IMR-90 (cell line): Measurements from ENCODE around the gene ITPR2. TPM values are rescaled to one million over a fixed set of nuclear protein-coding genes. Genes with fewer than 3 reads are reported as not detected.

Experiments used
- ATAC-seq: fragments of 200-7000 bp; cut with Tn5 transposase; 2 replicates; pipeline ENCODE4 v1.9.1; 2020; ENCODE audit warnings: low read depth, mild to moderate bottlenecking, moderate library complexity
- BruUV-seq: library from RNA; stranded (reverse); fragments of 400-500 nt; replicated peaks from 2 replicates; lab custom pipeline; 2021; lab: Mats Ljungman, UMichigan
- CTCF ChIA-PET: fragments of 300-600 bp; formaldehyde crosslinking; extraction: SDS; loops from one replicate; lab custom pipeline; 2021; ENCODE audit warnings: antibody characterized with exemption; lab: Yijun Ruan, JAX
- POLR2A ChIA-PET: fragments of 300-600 bp; sonication (Branson Sonifier 250); formaldehyde crosslinking; loops from one replicate; lab custom pipeline; 2022; ENCODE audit warnings: antibody characterized with exemption; ENCODE audit not compliant: unreplicated experiment; lab: Charles Lee
- DNase-seq: peaks from one replicate; pipeline ENCODE4 v3.0.0; 2013
- H2AFZ ChIP-seq: replicated peaks from 2 replicates; pipeline ENCODE3; 2013; ENCODE audit warnings: low read length, mild to moderate bottlenecking; ENCODE audit not compliant: poor library complexity
- H2AK5ac ChIP-seq: 2 replicates; pipeline ENCODE4 v1.6.1; 2013; ENCODE audit warnings: low read depth, low read length, inconsistent platforms
- H2AK9ac ChIP-seq: replicated peaks from 2 replicates; pipeline ENCODE3; 2013; ENCODE audit warnings: mild to moderate bottlenecking, low read depth, low read length, moderate library complexity; ENCODE audit not compliant: poor library complexity
- H2BK120ac ChIP-seq: 2 replicates; pipeline ENCODE4 v1.6.1; 2013; ENCODE audit warnings: low read depth, low read length, inconsistent platforms
- H2BK15ac ChIP-seq: 3 replicates; pipeline ENCODE4 v1.6.1; 2013; ENCODE audit warnings: low read depth, low read length, inconsistent platforms
- H2BK20ac ChIP-seq: 2 replicates; pipeline ENCODE4 v1.6.1; 2013; ENCODE audit warnings: low read depth, mild to moderate bottlenecking, inconsistent platforms, low read length, moderate library complexity
- H2BK5ac ChIP-seq: 2 replicates; pipeline ENCODE4 v1.6.1; 2013; ENCODE audit warnings: mild to moderate bottlenecking, low read depth, low read length, inconsistent platforms; ENCODE audit not compliant: poor library complexity, severe bottlenecking
- H3K14ac ChIP-seq: replicated peaks from 2 replicates; pipeline ENCODE4 v1.6.1; 2013; ENCODE audit warnings: low read depth, low read length, inconsistent platforms
- H3K18ac ChIP-seq: 2 replicates; pipeline ENCODE4 v1.6.1; 2013; ENCODE audit warnings: low read depth, low read length, control low read depth
- H3K23ac ChIP-seq: 2 replicates; pipeline ENCODE4 v1.6.1; 2013; ENCODE audit warnings: low read depth, low read length, inconsistent platforms
- H3K27ac ChIP-seq: 2 replicates; pipeline ENCODE4 v1.5.1; 2013; ENCODE audit warnings: mild to moderate bottlenecking, control low read depth, low read length; ENCODE audit not compliant: insufficient read depth
- H3K27me3 ChIP-seq: 2 replicates; pipeline ENCODE4 v1.6.1; 2013; ENCODE audit warnings: low read length; ENCODE audit not compliant: control insufficient read depth, insufficient read depth
- H3K36me3 ChIP-seq: 2 replicates; pipeline ENCODE4 v1.6.1; 2013; ENCODE audit warnings: low read length, mixed read lengths; ENCODE audit not compliant: control insufficient read depth, insufficient read depth
- H3K4ac ChIP-seq: 2 replicates; pipeline ENCODE4 v1.6.1; 2013; ENCODE audit warnings: low read depth, low read length, inconsistent platforms
- H3K4me1 ChIP-seq: 2 replicates; pipeline ENCODE4 v1.6.1; 2013; ENCODE audit warnings: low read length, mixed read lengths; ENCODE audit not compliant: control insufficient read depth, insufficient read depth
- H3K4me2 ChIP-seq: 2 replicates; pipeline ENCODE4 v1.6.1; 2013; ENCODE audit warnings: low read depth, mild to moderate bottlenecking, control low read depth, low read length, moderate library complexity
- H3K4me3 ChIP-seq: 2 replicates; pipeline ENCODE4 v1.5.1; 2013; ENCODE audit warnings: low read depth, mild to moderate bottlenecking, control low read depth, low read length, moderate library complexity; ENCODE audit not compliant: insufficient read depth
- H3K56ac ChIP-seq: 2 replicates; pipeline ENCODE4 v1.6.1; 2013; ENCODE audit warnings: low read length, inconsistent platforms; ENCODE audit not compliant: insufficient read depth; ENCODE audit errors: extremely low read depth
- H3K79me1 ChIP-seq, 2 experiments: 2 replicates each; pipeline ENCODE4 v1.6.1; 2013; ENCODE audit warnings: low read length in 2 of 2, inconsistent platforms in 1 of 2, low read depth in 1 of 2
- H3K9ac ChIP-seq: 2 replicates; pipeline ENCODE4 v1.6.1; 2013; ENCODE audit warnings: low read depth, low read length, control low read depth
- H3K9me1 ChIP-seq: 2 replicates; pipeline ENCODE4 v1.6.1; 2013; ENCODE audit warnings: low read length, inconsistent platforms; ENCODE audit not compliant: insufficient read depth
- H3K9me3 ChIP-seq: 2 replicates; pipeline ENCODE4 v1.6.1; 2013; ENCODE audit warnings: low read length; ENCODE audit not compliant: control insufficient read depth, insufficient read depth
- H4K20me1 ChIP-seq: 2 replicates; pipeline ENCODE4 v1.6.1; 2013; ENCODE audit warnings: low read length, inconsistent platforms; ENCODE audit not compliant: insufficient read depth
- H4K5ac ChIP-seq: 2 replicates; pipeline ENCODE4 v1.6.1; 2013; ENCODE audit warnings: mild to moderate bottlenecking, low read depth, low read length, control low read depth
- H4K8ac ChIP-seq, 2 experiments: 2 replicates each; pipeline ENCODE4 v1.6.1; 2013; ENCODE audit warnings: low read depth in 2 of 2, low read length in 2 of 2, control low read depth in 1 of 2, inconsistent platforms in 1 of 2
- H4K91ac ChIP-seq: 2 replicates; pipeline ENCODE4 v1.6.1; 2013; ENCODE audit warnings: low read depth, low read length, inconsistent platforms; ENCODE audit not compliant: insufficient read depth
- BHLHE40 ChIP-seq: fragments of 150-350 bp; IDR thresholded peaks from 2 replicates; pipeline ENCODE4 v1.6.1; 2016; ENCODE audit warnings: mild to moderate bottlenecking, low read depth, low read length
- CEBPB ChIP-seq: IDR thresholded peaks from 2 replicates; pipeline ENCODE4 v1.6.1; 2012; ENCODE audit warnings: low read depth, low read length, improper control_type of control experiment
- ELK1 ChIP-seq: fragments of 150-350 bp; IDR thresholded peaks from 2 replicates; pipeline ENCODE4 v1.6.1; 2016; ENCODE audit warnings: low read depth, mild to moderate bottlenecking, low read length, moderate library complexity, borderline replicate concordance
- FOS ChIP-seq: fragments of 150-350 bp; IDR thresholded peaks from 2 replicates; pipeline ENCODE4 v1.6.1; 2016; ENCODE audit warnings: low read depth, low read length
- MAFK ChIP-seq: IDR thresholded peaks from 2 replicates; pipeline ENCODE4 v1.6.1; 2012; ENCODE audit warnings: low read depth, low read length, improper control_type of control experiment
- NFE2L2 ChIP-seq: fragments of 150-350 bp; IDR thresholded peaks from 2 replicates; pipeline ENCODE4 v1.6.1; 2016; ENCODE audit warnings: low read depth, mild to moderate bottlenecking, low read length
- WGBS, 2 experiments: methylation state at CpG; one replicate each; pipeline versions ENCODE4 v1.1.5 to v1.1.7; 2013; ENCODE audit warnings: missing lambda C conversion rate in 2 of 2; ENCODE audit not compliant: insufficient read length in 1 of 2; ENCODE audit errors: extremely low coverage in 2 of 2; 5-methylcytosine and 5-hydroxymethylcytosine counted together
- dilution Hi-C: fragments of 300-500 bp; cut with HindIII; formaldehyde crosslinking; loops from one replicate; pipeline ENCODE4 v1.14.3; 2018; ENCODE audit warnings: low sequenced_read_pairs; ENCODE audit not compliant: unreplicated experiment
- in situ Hi-C: fragments of 300-500 bp; cut with MboI; formaldehyde crosslinking; loops from 3 replicates; pipeline ENCODE4 v1.14.3; 2019; ENCODE audit warnings: low sequenced_read_pairs, inconsistent platforms, mixed read lengths
- intact Hi-C: fragments of 100-400 bp; cut with micrococcal nuclease; formaldehyde crosslinking; loops from 2 replicates; pipeline ENCODE4 v1.10.0; 2022
- polyA plus RNA-seq, 3 experiments: library from polyadenylated mRNA; depleted of rRNA; stranded (reverse); fragments of >200 nt; gene quantifications; 2 replicates each; pipeline ENCODE4 v1.2.3, GENCODE V29; 2012; ENCODE audit warnings: low replicate concordance in 1 of 3
- total RNA-seq: library from RNA; depleted of rRNA; stranded (reverse); fragments of >200 nt; gene quantifications from 2 replicates; pipeline ENCODE4 v1.2.3, GENCODE V29; 2012

ITPR2 gene
- total and polyA plus RNA-seq, 2 of the 4 experiments (the other 2 are of a cell fraction), result 1.2 to 9.0 TPM

- Histone ChIP-seq H3K27me3 (no peaks in the 10 kb centered on the region), H3K36me3 (no peaks in the 10 kb centered on the region), H3K18ac (no peak overlapping the region), H2BK5ac (no peak overlapping the region), H3K9ac (no peak overlapping the region), H3K9me3 (no peaks in the 10 kb centered on the region), H4K5ac (no peak overlapping the region), H3K27ac (no peak overlapping the region), H3K4me2 (no peak overlapping the region), H2BK120ac (no peak overlapping the region), H3K56ac (no peak overlapping the region), H3K4ac (no peak overlapping the region), H3K23ac (no peak overlapping the region), H3K14ac (0 out of 2 replicates have a peak overlapping the region, but pooled peaks have one; percentile 25), H3K9me1 (no peaks in the 10 kb centered on the region), H4K91ac (no peak overlapping the region), H3K4me1 (no peaks in the 10 kb centered on the region), H3K4me3 (no peak overlapping the region), H2BK20ac (no peak overlapping the region), H3K79me1 (no peaks in the 10 kb centered on the region), H4K20me1 (no peaks in the 10 kb centered on the region), H4K8ac (no peak overlapping the region), H2BK15ac (no peak overlapping the region), H2AK5ac (no peak overlapping the region), H2AFZ (no peak overlapping the region), H2AK9ac (no peak overlapping the region)
- no TSS peak for BruUV-seq
- intact Hi-C loops, result no loop called here
- no peak for ATAC-seq
- in situ Hi-C loops, result no loop called here
- ChIA-PET CTCF (no interaction called here), POLR2A (no interaction called here)
- TF ChIP-seq NFE2L2, result no peak
- TF ChIP-seq BHLHE40, result no peak
- no peak for TF ChIP-seq MAFK
- no peak for TF ChIP-seq ELK1
- TF ChIP-seq CEBPB, result no peak
- TF ChIP-seq FOS, result no peak
- DNase-seq, result no peak
- dilution Hi-C loops, result no loop called here
- 100% methylated on average over 1 of the region's 4 CpGs; no CpG with 5 or more reads in 1 of the 2 experiments for WGBS, 2 experiments
Observed at GRCh38 chr12:26539131-26539530, 293.9 kb downstream of the ITPR2 start.
